Measurements from ENCODE around the gene ATAT1.

The ATAT1 gene

DNA sequence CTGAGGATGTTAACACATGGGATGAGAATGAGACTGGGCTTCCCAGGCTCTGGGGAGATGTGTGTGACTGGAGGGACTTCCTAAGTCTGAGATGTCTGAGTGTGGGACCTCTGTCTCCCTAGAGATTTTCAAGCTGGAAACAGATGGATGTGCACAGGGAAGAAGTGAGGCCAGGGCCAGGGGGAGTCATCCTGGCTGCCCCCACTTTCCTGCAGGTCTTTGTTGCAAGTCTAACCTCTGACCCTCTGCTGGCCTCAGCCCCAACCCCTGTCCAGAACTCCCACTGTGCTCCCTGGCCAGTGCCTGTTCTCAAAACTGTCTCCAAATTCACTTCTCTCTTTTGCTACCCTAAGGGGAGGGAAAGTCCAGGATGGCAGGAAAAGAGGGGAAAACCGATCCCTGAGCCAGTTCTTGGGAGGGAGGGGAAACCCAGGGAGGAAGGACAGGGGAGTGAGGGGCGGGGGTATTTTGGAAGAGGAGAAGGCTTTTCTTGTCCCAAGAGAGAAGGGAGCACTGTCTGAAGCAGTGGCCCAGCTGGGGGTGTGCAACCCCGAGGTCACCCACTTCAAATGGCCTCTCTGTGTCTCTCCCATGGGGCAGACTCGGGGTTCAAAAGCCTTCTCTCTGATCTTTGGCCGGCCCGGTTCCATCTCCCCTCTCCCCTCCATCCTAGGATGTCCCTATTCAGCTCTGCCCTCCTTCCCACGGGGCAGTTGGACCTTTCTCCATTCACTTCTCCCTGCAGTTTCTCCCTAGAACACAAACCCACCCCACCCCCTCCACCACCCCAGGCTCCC is 56.7 kb downstream of the ATAT1 start:
- no peak for DNase-seq (ENCODE audit: low read depth, low spot score)

DNA sequence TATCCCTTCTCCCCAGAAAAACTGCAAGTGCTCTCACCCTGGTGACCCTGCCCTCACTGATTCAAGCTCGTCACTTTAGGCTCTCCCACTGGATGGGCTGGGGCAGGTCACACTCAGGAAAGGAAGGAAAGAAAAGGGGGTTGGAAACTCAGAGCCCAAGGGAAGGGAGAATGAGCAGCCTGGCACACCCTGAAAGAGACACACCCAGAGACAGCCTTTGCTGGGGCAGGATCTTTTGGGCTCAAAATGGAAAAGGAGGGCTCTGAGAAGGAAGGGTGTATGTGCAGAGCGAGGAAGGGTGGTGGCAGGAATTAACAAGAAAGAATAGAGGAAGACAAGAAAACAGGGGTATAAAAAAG is 57.3 kb downstream of the ATAT1 start:
- no peak for DNase-seq (ENCODE audit: low read depth, low spot score)

DNA sequence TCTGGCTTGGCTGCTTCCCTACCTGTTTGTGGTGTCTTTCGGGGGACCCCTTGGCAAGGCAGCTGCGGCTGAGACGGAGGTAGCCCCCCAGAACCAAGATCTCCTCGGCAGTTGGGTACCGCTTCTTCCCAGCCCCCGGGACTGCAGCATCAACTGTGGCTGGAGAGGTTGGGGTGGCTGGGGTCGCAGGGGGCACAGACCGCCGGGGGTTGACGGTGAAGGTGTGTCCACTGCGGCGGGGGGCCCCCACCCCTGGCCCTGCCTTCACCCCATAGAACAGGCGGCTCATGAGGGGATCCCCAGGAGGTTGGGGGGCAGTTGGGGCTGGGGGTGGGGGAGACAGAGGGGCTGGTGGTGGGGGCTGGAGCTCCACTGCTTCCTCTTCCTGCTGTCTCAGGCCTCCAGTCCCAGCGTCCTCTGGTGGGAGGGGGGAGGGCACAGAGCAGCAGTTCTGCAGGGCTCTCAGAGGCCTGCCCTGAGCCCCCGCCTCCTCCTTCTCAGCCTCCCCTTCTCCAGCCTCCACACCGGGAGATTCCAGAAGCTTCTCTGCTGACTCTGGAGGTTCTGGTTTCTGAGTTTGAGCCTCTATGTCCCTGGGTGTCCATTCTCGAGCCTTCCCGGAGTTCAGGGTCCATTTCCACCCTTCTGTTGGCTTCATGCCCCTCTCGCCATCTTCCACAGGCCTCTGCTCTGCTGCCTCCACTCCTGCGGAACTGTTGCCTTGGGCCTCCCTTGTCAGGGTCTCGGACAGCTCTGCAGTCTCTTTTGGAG is 57.9 kb downstream of the ATAT1 start:
- DNase-seq (ENCODE audit: low read depth, low spot score): peak; percentile 31

DNA sequence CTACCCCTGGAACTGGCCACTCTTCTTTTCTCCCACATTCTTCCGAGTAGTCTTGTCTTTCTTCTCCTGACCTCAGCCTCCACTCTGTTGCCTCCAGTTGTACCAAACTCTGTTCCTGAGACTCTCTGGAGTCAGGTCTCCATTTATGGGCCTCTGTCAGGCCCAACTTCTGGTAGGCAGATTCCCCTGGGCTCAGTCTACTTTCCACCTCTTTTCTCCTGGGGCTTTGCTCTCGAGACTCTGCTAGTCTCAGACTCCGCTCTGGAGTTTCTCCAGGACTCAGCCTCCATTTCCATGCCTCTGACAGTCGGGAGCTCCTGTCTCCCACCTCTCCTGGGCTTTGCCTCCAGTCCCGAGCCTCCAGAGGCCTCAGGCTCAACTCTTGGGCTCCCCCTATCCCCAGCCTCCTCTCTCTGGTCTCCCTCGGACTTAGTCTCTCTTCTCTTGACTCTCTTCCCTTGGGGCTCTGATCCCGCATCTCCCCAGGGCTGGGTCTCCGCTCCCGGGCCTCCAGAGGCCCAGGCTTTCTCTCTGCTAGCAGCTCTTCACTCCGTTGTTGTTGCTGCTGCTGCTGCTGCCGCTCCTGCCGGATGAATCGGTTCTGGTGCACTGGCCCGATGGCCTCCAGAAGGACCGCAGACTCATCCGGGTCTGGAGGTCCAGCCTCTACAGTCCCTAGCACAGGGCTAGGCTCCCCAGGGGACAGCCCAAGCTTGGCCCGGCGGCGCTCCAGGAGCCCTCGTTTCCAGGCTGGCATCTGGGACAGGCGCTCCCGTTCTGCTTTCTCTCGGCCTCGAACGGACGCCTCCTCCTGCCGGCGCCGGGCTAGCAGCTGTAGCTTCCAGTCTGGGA is 58.7 kb downstream of the ATAT1 start:
- peak; percentile 33 for DNase-seq (ENCODE audit: low read depth, low spot score)

DNA sequence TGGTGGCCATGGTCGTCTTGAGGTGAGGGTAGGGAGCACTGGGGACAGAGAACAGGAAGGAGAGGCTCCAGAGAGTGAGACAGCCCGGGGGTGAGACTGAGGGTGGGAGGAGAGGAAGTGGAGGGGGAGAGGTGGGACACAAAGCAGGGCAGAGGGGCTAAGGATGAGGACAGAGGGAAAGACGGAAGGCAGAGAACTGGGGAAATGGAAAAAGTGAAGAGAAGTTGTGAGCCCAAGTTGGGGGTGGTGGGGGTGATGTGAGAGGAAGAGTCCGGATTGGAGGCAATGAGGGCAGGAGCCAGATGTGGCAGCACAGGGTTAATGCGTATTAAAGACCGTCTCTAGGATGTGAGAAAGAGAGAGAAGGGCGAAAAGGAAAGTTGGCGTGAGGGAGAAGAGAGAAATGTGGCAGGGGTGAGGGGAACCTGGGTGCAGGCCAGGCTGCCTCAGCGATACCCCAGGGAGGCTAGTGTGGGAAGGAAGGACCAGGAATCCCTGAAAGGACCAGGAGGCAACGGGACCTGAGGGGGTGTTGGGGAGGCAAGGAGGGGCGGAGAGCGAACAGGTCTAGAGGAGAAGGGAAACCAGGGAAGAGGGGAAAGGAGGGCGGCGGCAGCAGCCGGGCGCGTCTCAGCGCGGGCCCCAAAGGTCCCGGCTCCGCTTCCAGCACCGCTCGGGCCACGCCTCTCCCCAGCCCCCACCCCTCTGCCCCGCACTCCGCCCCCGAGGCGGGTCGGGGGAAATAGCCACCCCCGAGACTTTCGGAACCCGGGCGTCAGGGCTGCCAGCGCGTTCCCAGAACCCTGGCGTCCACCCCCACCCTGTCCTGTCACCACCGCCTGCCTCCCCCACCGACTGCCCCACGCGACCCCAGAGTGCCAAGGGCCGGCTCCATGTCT is 59.6 kb downstream of the ATAT1 start, which contains the start of gene PPP1R18:
Gene PPP1R18, minus strand, starts transcription at position 637 of the 899 bp plus-strand sequence. Its CDS starts 627 bp downstream, at position 10.
- DNase-seq (ENCODE audit: low read depth, low spot score): peak; percentile 85

DNA sequence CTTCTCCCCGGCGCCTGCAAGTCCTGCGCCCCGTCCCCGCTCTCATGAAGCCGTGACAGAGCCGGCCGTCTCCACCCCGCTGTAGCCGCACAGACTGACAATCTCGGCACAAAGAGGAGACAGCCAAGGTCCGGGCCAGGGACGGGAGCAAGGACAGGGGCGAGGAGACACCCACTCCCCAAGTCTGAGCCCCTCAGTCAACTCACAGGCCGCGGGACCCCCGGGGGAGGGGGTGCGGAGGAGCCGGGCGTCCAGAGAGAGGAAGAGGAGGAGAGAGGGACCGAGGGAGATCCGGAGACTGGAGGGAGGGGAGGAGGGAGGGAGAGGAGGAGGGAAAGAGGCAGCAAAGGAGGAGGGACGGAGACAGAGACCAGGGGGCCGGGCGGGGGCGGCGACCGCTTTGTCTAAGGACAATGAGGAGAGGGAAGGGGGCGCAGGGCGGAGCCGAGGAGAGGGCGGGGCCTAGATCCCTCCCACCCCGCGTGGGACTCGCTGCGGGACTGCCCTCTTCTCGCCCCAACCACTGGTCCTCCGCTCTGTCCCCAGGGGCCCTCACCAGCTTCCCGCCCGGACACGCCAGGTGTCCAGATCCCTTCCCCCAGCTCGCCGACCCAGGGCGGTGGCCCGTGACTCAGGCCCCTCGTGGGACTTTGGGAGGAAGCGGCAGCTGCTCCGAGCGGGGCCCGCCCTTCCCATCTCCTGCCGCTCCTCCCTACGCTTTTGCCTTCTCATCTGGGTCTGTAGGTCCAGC is 60.4 kb downstream of the ATAT1 start:
- DNase-seq (ENCODE audit: low read depth, low spot score): peak; percentile 96

DNA sequence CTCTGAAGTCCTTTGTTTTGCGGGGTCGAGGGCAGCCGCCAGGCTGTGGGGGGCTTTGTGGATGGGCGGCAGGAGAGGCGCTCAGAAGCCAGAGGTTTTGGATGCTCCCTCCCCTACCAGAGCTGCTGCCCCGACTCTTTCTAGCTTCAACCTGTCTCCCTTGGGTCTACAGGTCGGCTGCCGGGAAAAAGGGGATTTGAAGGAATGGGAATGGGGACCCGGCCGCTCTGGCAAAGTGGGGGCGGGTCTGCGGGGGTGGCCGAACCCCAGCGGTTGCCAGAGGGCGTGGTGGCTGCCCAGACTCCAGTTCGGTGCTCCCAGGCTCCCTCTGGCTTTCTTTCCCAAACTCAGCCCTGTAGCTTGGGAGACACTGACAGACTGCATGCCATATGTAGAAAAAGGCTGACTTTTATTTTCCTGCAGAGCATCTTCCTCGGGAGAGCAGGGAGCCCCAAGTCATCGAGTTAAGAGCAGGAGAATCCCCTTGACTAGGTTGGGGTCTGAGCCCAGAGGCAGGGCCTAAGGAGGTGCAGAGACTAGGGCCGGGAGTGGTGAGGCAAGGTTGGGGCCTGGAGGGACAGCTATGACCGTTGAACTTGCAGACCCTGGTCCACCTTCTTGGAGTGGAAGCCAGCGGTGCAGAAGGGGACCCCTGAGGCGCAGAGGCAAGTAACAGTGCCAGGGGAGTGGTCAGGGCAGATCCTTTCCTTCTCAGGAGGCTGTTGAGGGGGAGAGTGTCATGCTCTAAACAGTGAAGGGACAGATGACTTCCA is 61.2 kb downstream of the ATAT1 start:
- DNase-seq (ENCODE audit: low read depth, low spot score): peak; percentile 65

DNA sequence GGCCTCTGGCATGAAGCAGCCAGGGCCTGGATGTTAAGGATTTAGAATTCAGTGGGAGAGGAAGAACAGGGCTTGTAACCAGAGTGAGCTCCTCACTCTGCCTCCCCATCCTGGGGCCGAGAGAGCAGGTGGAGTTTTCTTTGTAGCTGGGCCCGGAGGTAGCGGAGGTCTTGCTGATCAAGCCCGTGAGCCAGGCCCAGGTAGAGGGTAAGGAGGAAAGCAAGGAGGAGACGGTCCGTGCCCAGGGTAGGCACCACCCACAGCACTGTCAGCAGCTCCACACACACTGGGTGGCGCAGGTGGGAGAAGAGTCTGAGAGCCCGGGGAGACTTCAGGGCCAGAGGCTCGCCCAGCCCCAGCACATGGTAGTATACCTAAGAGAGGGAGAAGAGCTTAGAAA is 61.9 kb downstream of the ATAT1 start:
- no peak for DNase-seq (ENCODE audit: low read depth, low spot score)

DNA sequence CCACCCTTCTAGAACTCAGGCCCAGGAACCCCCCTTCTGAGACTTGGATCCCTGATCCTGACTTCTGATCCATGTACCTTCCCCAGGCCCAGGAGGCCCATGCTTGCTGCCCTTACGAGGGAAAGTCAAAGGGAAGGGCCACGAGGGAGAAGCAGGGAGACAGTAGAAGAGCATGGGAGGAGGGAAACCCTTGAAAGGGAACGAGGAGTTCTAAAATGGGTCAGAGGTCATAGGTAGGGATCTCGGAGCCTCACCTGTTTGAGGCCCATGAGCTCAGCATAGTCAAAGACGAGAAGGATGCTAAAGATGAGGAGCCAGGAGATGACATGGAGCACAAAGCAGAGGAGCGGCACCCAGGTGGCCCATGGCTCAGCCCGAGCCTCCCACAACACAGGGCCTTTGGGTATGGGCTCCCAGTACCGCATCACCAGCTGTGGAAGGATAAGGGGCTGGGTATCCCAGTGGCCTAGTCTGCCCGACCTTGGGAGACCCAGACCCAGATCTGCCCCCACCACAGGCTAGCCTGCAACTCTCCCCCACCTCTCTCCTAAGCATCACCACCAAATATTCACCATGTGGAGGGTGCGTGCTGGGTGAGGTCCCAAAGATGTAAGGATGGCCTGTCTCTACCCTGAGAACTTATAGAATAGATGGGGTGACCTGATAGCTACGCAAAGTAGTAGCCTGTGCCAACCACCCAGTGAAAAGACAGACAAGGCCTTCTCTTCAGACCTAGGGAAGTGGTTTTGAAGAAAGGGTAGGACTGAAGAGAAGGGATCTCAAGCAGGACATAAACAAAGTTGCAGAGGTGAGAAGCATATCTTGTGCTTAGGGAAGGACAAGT is 62.6 kb downstream of the ATAT1 start:
- no peak for DNase-seq (ENCODE audit: low read depth, low spot score)

DNA sequence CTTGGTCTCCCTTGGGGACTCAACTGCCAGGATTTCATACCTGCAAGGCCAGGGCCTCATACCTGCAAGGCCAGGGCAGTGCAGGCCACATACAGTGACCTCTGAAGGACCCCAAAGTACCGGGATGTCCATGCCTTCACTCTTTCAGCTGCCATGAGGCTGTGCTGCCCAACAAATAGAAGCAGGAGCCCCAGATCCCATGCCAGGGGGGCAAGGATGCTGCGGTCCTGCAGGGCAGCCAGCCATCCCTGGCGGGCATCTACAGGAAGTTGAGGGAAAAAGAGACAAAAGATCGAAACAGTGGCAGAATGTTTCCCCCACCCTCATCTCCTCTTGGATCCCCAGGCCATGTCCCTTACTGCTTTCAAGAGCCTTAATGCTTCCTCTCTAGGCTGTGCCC is 63.3 kb downstream of the ATAT1 start:
- no peak for DNase-seq (ENCODE audit: low read depth, low spot score)

DNA sequence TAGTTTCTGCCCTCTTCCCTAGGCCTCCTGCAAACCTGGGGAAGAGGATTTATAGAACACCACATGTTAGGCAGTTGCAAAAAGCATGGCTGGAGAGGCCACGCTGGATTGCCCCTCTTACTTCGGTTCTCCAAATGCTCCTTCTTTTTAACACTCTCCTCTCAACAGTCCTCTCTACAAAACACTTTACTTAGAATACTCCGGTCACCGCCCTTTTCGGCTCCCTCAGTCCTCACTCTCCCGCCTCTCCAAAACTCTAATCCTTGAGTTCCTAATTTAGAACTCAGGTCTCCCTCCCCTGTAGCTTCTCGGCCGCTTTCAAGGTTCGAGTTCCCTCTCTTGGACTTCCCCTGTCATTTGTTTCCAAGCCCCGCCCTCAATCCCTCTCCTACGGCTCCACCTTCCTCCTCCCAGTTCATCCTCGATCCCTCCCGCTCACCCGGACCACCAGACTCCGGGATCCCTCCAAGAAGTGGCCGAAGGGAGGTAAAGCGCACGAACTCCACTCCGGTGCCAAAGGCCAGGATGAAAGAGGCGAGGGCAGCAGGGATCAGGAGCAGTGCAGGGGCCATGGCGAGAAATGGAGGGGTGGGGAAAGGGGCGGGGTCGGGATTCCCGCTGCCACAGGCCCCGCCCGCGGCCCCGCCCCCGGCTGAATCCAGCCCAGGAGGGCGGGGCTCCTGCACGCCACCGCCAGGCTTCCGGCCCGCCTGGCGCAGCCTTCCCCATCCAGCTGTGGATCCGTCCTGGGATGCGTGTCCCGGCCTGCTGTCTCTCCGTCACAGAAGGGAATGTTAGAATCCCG is 63.9 kb downstream of the ATAT1 start, which contains the start of gene NRM:
Gene NRM, minus strand, starts transcription at position 582 of the 805 bp plus-strand sequence. Its CDS starts 10 bp downstream, at position 572.
- peak; percentile 94 for DNase-seq (ENCODE audit: low read depth, low spot score)

DNA sequence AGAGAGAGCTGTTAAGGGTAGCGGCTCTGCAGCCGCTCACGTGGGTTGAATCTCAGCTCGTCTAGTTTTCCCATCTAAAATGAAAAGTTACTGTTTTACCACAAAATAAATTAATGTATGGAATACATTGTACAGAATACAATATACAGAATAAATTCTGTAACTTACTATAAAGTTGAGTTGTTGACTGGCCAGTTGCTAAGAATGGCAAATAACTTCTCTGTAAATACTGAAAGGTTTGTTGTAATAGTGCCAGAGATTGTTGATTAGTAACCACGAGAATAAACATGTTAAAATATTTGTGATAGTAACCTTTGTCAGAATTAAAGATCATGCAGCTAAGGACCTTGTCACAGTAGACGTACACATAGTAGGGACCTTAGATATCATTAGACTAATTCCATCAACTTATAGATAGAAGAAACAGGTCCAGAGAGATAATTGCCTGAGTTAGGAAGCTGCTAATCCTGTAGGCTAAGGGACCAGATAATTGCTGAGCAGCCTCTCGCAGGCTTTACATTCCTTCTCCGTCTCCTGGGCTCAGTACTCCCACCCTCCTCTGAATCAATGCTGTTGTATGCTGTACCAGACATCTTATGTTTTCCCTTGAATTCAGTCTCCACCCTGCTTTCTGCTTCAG is 64.7 kb downstream of the ATAT1 start:
- no peak for DNase-seq (ENCODE audit: low read depth, low spot score)

Measured in astrocyte of the hippocampus (primary cell).